K562 (cell line): ENCODE results near the gene FHDC1.

Experiments
- HDAC6 ChIP-seq: IDR thresholded peaks from 2 replicates; pipeline ENCODE4 v1.6.1; 2012; ENCODE audit warnings: low read depth, mild to moderate bottlenecking, control low read depth, inconsistent platforms, low read length, moderate library complexity
- PRPF4 ChIP-seq: fragments of 200-400 bp; formaldehyde crosslinking; IDR thresholded peaks from one replicate; pipeline ENCODE4 v1.6.1; 2017; ENCODE audit warnings: low read length, low read depth, mild to moderate bottlenecking; ENCODE audit not compliant: insufficient read depth, poor library complexity, severe bottlenecking
- RFX5 ChIP-seq: IDR thresholded peaks from 2 replicates; pipeline ENCODE4 v1.6.1; 2011; ENCODE audit warnings: low read depth, mild to moderate bottlenecking, improper control_type of control experiment, low read length
- ZNF133 ChIP-seq: fragments of 250-450 bp; sonication (Bioruptor Pico); IDR thresholded peaks from 2 replicates; pipeline ENCODE4 v1.4.0; 2020; ENCODE audit warnings: mild to moderate bottlenecking
- TF ChIP-seq, protein P1 (sequence below), 3 experiments: IDR thresholded peaks in 2 of 3; conservative IDR thresholded peaks in 1 of 3; 2 replicates each; pipeline ENCODE4 v1.5.1; 2011 to 2012; ENCODE audit warnings: low read length in 3 of 3, mild to moderate bottlenecking in 3 of 3, control low read depth in 2 of 3, improper control_type of control experiment in 1 of 3, inconsistent platforms in 1 of 3, low read depth in 1 of 3, mixed read lengths in 1 of 3, moderate library complexity in 1 of 3; ENCODE audit not compliant: insufficient read depth in 2 of 3

DNA sequence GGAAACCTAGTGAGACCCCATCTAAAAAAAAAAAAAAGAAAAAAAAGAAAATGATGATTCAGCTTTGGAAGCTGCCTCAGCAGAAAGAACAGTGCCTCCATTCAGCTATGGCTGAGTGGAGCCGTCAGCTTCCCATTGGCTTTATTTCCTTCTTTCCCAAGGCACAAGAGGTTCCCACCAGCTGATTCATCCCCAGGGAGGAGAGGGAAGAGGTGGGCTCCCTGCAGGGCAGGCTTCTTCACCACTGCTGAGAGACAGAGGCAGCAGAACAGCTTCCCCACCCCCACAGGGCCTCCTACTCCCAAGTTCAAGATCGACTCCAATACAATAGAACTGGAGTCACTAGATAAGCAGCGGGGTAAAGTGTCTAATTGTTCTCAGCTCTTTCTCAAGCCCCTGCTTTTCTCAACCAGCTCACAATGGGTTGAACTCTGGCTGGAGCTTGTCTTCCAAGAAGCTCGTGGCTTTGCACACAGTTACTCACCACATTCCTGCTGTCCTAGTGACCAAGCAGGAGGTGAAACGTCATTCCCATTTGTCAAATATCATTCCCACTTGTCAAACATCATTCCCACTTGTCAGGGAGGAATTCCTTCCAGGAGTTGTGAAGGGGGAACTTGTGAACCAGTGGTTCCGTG, 47.8 kb downstream of the FHDC1 start:
- TF ChIP-seq PRPF4, result no peak
- TF ChIP-seq, protein P1, sequence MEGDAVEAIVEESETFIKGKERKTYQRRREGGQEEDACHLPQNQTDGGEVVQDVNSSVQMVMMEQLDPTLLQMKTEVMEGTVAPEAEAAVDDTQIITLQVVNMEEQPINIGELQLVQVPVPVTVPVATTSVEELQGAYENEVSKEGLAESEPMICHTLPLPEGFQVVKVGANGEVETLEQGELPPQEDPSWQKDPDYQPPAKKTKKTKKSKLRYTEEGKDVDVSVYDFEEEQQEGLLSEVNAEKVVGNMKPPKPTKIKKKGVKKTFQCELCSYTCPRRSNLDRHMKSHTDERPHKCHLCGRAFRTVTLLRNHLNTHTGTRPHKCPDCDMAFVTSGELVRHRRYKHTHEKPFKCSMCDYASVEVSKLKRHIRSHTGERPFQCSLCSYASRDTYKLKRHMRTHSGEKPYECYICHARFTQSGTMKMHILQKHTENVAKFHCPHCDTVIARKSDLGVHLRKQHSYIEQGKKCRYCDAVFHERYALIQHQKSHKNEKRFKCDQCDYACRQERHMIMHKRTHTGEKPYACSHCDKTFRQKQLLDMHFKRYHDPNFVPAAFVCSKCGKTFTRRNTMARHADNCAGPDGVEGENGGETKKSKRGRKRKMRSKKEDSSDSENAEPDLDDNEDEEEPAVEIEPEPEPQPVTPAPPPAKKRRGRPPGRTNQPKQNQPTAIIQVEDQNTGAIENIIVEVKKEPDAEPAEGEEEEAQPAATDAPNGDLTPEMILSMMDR (IDR thresholded peaks at IDR 0.05 in 2 of 3, conservative IDR thresholded peaks at IDR 0.05 in 1 of 3; ENCODE audit: insufficient read depth in 2 of 3, low read depth in 1 of 3, low read length in 3 of 3), result no peak
- TF ChIP-seq ZNF133, result no peak
- no peak for TF ChIP-seq RFX5
- TF ChIP-seq HDAC6, result no peak
